OCI-LY3 (cell line): ENCODE data around the gene SLC25A25.

ENCODE experiments used
- CTCF ChIP-seq: fragments of 200-600, 300-600 bp; sonication (generic); IDR thresholded peaks from 2 replicates; pipeline ENCODE4 v1.5.1; 2014; ENCODE audit warnings: antibody characterized with exemption, low read length, low read depth
- EZH2phosphoT487 ChIP-seq: fragments of 200-600 bp; shearing (Covaris generic); IDR thresholded peaks from 2 replicates; pipeline ENCODE4 v1.6.1; 2018; ENCODE audit warnings: antibody characterized with exemption, mixed run types, low read depth

DNA sequence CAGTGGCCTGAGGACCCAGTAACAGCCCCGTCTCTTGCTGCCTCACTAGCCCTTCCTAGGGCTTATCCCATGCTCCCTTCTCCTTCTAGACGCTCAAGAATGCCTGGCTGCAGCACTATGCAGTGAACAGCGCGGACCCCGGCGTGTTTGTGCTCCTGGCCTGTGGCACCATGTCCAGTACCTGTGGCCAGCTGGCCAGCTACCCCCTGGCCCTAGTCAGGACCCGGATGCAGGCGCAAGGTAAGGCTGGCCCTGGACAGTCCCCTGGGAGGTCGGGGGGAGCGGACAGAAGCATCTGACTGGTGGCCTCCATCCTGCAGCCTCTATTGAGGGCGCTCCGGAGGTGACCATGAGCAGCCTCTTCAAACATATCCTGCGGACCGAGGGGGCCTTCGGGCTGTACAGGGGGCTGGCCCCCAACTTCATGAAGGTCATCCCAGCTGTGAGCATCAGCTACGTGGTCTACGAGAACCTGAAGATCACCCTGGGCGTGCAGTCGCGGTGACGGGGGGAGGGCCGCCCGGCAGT lies 39.0 kb downstream of the SLC25A25 start:
- TF ChIP-seq CTCF (no peak), EZH2phosphoT487 (no peak)
